Cardiac muscle cell (in vitro differentiated cells and primary cell): ENCODE measurements around the gene PRKCZ. TPM values are rescaled to one million over a fixed set of nuclear protein-coding genes. Genes with fewer than 3 reads are reported as not detected.
A peak's percentile ranks its signal among the peaks of the same experiment; 100 is the strongest.

Experiments used
- DNase-seq, 2 donors: peaks; one replicate each; pipeline versions ENCODE4 v3.0.0 to v3.0.0-alpha.2; 2010 to 2017; ENCODE audit warnings: low read depth in 1 of 2, low spot score in 1 of 2
- H3K27ac ChIP-seq: fragments of 200-600 bp; sonication (generic); 2 replicates; pipeline ENCODE4 v1.5.1; 2016
- H3K27me3 ChIP-seq: fragments of 200-600 bp; sonication (generic); 2 replicates; pipeline ENCODE4 v1.6.0; 2016; ENCODE audit warnings: control low read depth
- H3K36me3 ChIP-seq: fragments of 200-600 bp; sonication (generic); 2 replicates; pipeline ENCODE4 v1.5.1; 2016; ENCODE audit warnings: control low read depth
- H3K4me1 ChIP-seq: fragments of 200-600 bp; sonication (generic); 2 replicates; pipeline ENCODE4 v1.8.1; 2017; ENCODE audit warnings: low read depth, mild to moderate bottlenecking, mixed run types
- H3K4me3 ChIP-seq: fragments of 200-600 bp; sonication (generic); 2 replicates; pipeline ENCODE4 v1.5.1; 2016; ENCODE audit warnings: mild to moderate bottlenecking
- H3K9me3 ChIP-seq: fragments of 200-600 bp; sonication (generic); 2 replicates; pipeline ENCODE4 v1.5.1; 2017; ENCODE audit warnings: low read depth, mild to moderate bottlenecking, control low read depth
- CTCF ChIP-seq: IDR thresholded peaks from 2 replicates; pipeline ENCODE4 v1.5.1; 2012; ENCODE audit warnings: low read depth, mild to moderate bottlenecking, low read length
- polyA plus RNA-seq: library from polyadenylated mRNA; unstranded; fragments of >200 nt; fragmentation: Nextera tagmentation; extraction: Ambion mirVana; gene quantifications from 2 replicates; pipeline ENCODE4 v1.2.1, GENCODE V29; 2016
- total RNA-seq: library from RNA; depleted of rRNA; stranded (reverse); fragments of >200 nt; gene quantifications from 2 replicates; pipeline ENCODE4 v1.2.3, GENCODE V29; 2016

The PRKCZ gene
- total and polyA plus RNA-seq, 2 experiments from 2014 or later: 44.6 to 50.9 TPM

GRCh38 chr1:2229037-2229864 lies 179.0 kb downstream of the PRKCZ start:
- Histone ChIP-seq H3K4me3 (peak overlapping the region; percentile 56), H3K9me3 (no peaks in the 10 kb centered on the region), H3K27ac (peak overlapping the region; percentile 61), H3K36me3 (no peaks in the 10 kb centered on the region), H3K27me3 (no peaks in the 10 kb centered on the region), H3K4me1 (peaks cover 47% of the 10 kb centered on the region)
- peak; percentile 79 to 83 for DNase-seq
- TF ChIP-seq CTCF: peak; percentile 4

GRCh38 chr1:2229911-2230731 lies 179.9 kb downstream of the PRKCZ start:
- H3K27ac ChIP-seq: peak overlapping the region; percentile 61
- no peaks in the 10 kb centered on the region for H3K36me3 ChIP-seq
- H3K27me3 ChIP-seq: no peaks in the 10 kb centered on the region
- H3K4me3 ChIP-seq: peak overlapping the region; percentile 56
- no peaks in the 10 kb centered on the region for H3K9me3 ChIP-seq
- no peak for TF ChIP-seq CTCF
- peak in 1 of 2 donors; percentile 59 for DNase-seq
- H3K4me1 ChIP-seq: peaks cover 52% of the 10 kb centered on the region

GRCh38 chr1:2230781-2231531 lies 180.7 kb downstream of the PRKCZ start:
- Histone ChIP-seq H3K27ac (peak overlapping the region; percentile 41), H3K36me3 (no peaks in the 10 kb centered on the region), H3K27me3 (no peaks in the 10 kb centered on the region), H3K4me1 (peaks cover 52% of the 10 kb centered on the region), H3K4me3 (peak overlapping the region; percentile 56), H3K9me3 (no peaks in the 10 kb centered on the region)
- no peak for TF ChIP-seq CTCF
- peak in 1 of 2 donors; percentile 22 for DNase-seq

- H3K36me3 ChIP-seq: no peaks in the 10 kb centered on the region
- H3K4me1 ChIP-seq: peaks cover 52% of the 10 kb centered on the region
- H3K27me3 ChIP-seq: no peaks in the 10 kb centered on the region
- peak overlapping the region; percentile 41 for H3K27ac ChIP-seq
- H3K9me3 ChIP-seq: no peaks in the 10 kb centered on the region
- TF ChIP-seq CTCF: no peak
- H3K4me3 ChIP-seq: peak overlapping the region; percentile 56
- DNase-seq: peak in 1 of 2 donors; percentile 90
Measured at GRCh38 chr1:2231532-2232254, 181.5 kb downstream of the PRKCZ start.
